ENCODE measurements around the gene GFAP.
"Not testable (repeated sequence)": the region's sequence is repeated elsewhere in the genome, so short reads cannot be mapped to it uniquely, and the experiment has no call there.

The GFAP gene

GRCh38 chr17:44915321-44915726, at the start of gene GFAP:
Gene GFAP, minus strand, starts transcription at chr17:44915500. Its CDS starts 14 bp downstream, at chr17:44915486.
- no peak for DNase-seq

GRCh38 chr17:44961921-44962350, 46.6 kb upstream of the GFAP start:
- DNase-seq, result no peak

DNA sequence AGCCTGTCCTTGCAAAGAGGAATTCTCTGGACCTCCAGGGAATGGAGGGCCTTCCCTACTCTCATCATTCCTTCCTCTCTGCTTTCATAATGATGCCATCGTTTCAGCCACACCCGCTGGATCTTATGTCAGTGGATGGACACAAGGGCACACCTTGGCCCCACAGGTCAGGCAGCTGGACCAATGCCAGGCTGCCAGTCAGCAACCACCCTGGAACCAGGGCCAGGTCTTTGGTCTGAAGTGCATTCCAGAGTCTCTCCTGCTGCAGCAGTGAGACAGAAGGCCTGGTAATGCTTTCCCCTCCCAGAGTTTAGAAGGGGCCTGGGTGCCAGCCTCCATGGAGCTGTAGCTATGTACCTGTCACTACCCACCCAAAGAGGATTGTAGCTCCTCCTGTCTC, 45.4 kb upstream of the GFAP start:
- no peak for DNase-seq

DNA sequence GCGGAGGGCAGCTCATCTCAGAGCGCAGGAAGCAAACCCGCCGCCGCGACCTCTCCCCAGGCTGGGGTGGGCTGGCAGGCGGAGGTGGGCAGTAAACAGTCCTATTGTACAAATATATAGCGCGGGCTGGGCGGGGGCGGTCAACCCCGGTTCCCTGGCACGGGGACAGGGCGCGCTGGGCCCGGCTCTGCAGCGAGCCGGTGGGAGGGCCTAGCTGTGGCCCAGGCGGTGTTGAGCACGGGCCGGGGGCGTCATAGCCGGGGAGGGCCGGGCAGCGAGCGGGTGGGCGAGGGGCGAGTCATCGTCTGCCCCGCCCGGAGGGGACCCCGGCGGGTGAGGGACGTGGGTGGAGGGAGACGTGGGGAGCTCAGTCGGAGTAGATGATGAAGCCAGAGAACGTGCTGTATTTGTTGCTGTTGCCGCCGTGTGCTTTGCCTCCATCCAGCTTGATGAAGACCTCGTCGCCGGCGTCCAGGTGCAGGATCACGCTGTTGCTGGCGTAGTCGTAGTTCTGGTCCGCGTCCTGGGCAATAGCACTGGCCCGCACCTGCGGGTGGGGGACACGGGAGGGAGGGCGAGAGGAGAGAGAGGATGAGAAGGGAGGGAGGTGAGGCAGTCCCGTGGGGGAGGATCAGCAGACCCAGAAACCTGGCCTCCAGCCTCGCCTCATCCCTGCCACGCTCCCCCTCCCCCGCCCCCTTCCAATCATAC, 44.7 kb upstream of the GFAP start:
- no peak for DNase-seq

GRCh38 chr17:44956998-44957981, 42.0 kb upstream of the GFAP start:
- DNase-seq, result no peak

DNA sequence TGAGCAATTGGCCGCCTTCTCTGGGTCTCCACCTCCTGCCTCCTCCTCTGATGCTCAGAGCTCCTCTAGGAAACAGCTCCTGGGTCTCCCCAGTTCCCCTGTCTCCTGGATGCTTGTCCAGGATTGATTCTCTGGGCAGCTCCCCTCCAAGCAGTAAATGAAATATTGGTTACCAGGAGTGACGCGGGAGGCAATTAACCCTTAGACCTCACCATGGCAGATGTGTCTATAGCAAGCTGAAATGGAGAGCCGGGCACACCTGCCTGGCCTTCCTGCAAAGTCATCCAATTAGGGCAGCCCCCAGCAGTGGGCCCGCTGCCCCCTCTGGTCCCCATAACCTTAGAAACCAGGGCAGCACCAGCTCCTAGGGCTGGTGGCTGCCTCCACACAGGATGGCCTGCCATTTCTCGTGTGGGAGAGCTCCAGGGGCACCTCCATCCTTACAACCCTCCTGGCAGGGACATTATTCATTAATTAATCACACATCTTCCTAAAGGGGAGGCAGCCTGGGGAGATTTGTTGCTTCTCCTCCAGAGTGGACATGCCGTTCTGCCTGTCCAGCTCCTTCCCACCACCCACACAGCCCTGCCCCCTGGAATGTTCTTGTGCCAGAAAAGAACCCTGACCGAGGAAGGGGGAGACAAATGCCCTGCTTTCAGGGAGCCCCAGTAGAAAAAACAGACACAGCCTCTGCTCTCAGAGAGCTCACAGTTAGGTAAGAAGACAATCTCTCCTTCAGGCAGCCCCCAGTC, 40.5 kb upstream of the GFAP start:
- no peak for DNase-seq

- no peak for DNase-seq
Observed at GRCh38 chr17:44952946-44953475, 37.7 kb upstream of the GFAP start.

DNA sequence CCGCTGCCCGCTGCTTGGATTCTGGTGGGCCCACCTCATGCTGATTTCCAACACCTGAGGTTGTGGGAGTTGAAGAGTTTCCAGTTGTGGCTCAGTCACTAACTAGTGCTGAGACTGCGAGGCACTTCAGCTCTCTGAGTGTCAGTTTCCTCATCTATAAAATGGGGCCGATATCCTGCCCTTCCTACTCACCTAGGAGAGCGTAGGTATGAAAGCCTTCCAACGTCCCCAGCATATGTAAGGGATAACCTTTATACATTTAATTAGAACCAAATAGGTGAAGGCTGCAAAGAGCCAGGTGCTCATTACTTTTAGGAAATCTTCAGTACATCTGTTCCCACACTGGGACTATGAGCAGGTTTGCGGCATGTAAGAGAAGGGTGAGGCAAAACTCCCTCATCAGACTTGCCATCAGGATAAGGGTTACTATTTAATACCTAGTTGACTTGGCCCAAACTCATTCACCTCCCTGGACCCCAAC, 33.1 kb upstream of the GFAP start:
- no peak for DNase-seq

GRCh38 chr17:44947461-44948314, 32.4 kb upstream of the GFAP start, which contains the start of gene KIF18B:
Gene KIF18B, minus strand, starts transcription at chr17:44947773. Its CDS starts 11,429 bp downstream, at chr17:44936344.
- peak; percentile 85 for DNase-seq

DNA sequence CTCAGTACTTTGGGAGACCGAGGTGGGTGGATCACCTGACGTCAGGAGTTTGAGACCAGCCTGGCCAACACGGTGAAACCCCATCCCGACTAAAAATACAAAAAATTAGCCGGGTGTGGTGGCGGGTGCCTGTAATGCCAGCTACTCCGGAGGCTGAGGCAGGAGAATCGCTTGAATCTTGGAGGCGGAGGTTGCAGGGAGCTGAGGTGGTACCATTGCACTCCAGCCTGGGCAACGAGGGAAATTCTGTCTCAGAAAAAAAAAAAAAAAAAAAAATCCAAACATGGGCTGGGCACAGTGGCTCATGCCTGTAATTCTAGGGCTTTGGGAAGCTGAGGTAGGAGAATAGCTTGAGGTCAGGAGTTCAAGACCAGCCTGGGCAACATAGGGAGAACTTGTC, 30.4 kb upstream of the GFAP start:
- not testable (repeated sequence) for DNase-seq

DNA sequence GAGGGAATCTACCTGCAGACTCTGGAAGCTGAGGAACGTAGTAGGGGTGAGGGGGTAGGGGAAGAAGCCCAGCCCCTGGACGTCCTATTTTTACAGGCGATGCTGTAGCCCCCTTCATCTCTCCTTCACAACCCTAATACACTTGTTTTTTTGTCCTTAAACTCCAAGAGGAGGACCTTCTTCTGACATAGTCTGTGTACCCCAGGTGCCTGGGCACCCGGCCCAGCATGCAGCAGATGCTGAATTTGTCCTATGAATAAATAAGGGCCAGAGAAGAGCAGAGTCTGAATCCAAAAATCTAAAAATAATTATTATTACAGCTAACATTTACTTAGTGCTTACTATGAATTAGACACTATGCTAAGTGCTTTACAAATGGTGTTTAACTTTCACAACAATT, 27.2 kb upstream of the GFAP start:
- no peak for DNase-seq

- no peak for DNase-seq
Observed at GRCh38 chr17:44941712-44942331, 26.5 kb upstream of the GFAP start.

- DNase-seq, result no peak
Observed at GRCh38 chr17:44940768-44941167, 25.5 kb upstream of the GFAP start.

- no peak for DNase-seq
Observed at GRCh38 chr17:44940317-44940716, 25.0 kb upstream of the GFAP start.

- DNase-seq, result no peak
Observed at GRCh38 chr17:44935116-44935515, 19.8 kb upstream of the GFAP start.

- DNase-seq, result no peak
Observed at GRCh38 chr17:44934745-44935105, 19.4 kb upstream of the GFAP start.

DNA sequence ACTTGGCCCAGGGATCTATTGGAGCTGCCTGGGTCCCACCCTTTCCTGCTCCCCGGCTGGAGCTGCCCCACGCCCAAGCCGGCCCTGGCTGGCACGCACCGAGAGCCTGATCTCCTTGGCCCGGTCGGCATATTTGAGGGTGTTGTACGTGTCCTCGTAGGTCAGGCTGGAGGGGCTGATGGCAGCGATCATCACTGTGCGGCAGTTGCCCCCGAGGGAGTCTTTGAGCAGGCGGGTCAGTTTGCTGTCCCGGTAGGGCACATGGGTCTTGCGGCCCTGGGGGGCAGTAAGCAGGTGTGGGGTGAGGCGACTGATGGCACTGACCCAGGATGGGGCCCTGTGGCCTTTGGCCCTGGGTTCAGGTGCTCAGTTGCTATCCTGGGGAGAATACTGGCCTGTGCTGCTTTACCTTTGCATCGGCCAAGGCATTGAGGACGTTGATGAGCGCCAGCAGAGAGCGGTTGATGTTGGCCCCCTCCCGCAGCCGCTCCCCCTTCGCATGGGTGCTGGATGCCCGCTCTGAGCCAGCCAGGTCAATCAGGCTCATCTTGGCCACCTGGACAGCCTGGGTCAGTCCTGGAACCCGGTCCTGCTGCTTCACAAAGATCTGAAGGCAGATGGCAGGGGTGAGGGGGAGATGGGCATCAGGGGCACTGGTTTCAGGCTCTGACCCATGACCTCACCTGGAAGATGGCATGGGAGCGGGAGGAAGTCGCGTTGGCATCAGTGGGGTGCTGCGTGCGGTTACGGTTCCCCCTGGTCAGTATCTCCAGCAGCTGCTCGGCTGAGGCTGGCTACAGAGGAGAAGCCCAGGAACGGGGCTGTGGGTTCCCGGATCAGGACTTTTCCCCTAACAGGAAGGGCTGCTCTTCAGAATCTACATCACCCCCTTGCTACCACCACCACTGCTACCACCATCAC, 18.8 kb upstream of the GFAP start:
- DNase-seq, result no peak

DNA sequence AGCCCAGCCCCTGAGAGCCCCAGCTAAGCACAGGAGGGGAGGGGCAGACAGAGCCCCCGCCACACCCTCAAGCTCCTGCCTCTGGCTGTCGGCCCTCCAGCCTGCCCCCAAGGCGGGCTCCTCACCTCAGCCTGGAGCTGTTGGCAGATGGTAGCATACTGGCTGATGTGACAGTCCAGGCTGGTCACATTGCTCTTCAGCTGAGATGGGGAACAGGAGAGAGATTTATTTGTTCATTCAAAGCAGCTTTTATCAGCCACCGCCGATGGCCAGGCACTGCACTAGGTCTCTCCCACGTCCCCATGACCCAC, 17.4 kb upstream of the GFAP start:
- DNase-seq, result no peak

DNA sequence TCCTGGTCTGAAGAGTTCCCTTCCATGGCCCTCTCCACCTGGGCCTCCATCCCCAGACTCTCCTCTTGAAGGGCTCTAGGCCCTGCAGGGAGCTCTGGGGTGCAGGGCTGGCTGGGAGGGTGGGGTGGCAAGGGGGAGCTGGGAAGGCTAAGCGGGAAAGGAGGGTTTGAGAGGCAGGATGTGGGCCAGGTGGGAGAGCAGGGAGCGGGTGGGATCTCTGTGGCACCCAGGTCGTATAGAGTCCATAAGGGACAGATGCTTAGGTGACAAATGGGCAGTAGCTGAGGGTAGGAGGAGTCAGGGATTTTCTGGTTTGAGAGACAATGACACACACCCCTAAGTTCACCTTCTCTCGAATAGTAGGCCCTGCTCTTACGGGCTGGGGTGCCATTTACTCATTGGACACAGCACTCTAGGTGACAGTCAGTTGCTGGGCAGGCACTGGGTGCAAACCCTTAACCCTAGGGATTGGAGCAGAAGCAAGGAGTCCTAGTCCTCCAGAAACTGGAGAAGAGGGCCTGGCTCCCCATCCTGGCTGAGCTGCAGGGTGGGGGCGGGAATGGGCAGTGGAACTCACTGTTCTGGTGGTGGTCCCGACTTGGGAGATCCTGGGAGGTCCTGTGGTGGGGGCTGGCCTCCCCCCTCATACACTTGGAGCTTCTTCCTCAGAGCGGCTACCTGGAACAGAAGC, 16.9 kb upstream of the GFAP start:
- DNase-seq, result no peak

DNA sequence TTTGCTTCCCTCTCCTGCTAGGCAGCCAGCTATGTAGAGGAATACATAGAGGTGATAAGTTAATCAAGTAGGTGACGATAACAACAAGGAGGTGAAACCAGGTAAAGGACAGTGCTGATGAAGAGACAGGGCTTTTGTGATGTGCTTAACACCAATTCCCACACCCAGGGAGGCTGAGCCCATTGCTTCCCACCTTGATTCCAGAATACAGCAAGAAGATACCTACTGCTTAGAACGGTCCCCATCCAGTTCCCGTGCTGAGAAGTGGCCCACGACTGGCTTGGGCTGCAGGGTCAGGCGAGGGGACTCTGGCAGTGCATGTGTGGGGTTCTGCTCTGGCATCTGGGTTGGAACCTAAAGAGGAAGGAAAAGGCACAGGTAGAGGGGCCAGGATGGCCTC, 16.1 kb upstream of the GFAP start:
- DNase-seq, result no peak
